Right atrium auricular region (tissue), 2 donors: ENCODE measurements around the gene AGPAT3. TPM values are rescaled to one million over a fixed set of nuclear protein-coding genes. Genes with fewer than 3 reads are reported as not detected.

Experiments used
- DNase-seq: peaks from one replicate; pipeline ENCODE4 v3.0.0-alpha.2; 2019; ENCODE audit warnings: low spot score
- H3K27ac ChIP-seq, 2 donors: fragments of 200-600 bp; sonication (generic); 1 replicate in 1 of 2; 2 replicates in 1 of 2; pipeline ENCODE4 v1.5.1; 2016 to 2019
- H3K27me3 ChIP-seq, 2 donors: fragments of 200-600 bp; sonication (generic); one replicate each; pipeline versions ENCODE4 v1.5.1 to v1.6.0; 2017 to 2019
- H3K36me3 ChIP-seq: fragments of 200-600 bp; sonication (generic); one replicate; pipeline ENCODE4 v1.5.1; 2016
- H3K4me1 ChIP-seq, 2 donors: fragments of 200-600 bp; sonication (generic); one replicate each; pipeline versions ENCODE4 v1.5.1 to v1.6.0; 2017 to 2019
- H3K4me3 ChIP-seq, 2 donors: fragments of 200-600 bp; sonication (generic); 1 replicate in 1 of 2; 2 replicates in 1 of 2; pipeline ENCODE4 v1.5.1; 2017 to 2019; ENCODE audit warnings: mild to moderate bottlenecking in 1 of 2, moderate library complexity in 1 of 2
- H3K9me3 ChIP-seq, 2 donors: fragments of 200-600 bp; sonication (generic); one replicate each; pipeline ENCODE4 v1.5.1; 2019
- total RNA-seq, 2 donors: library from RNA; depleted of rRNA; stranded (reverse); fragments of >200 nt; gene quantifications; one replicate each; pipeline ENCODE4 v1.1.0, GENCODE V29; 2016
- TF ChIP-seq, protein P1 (sequence below), 2 donors: fragments of 200-600 bp; sonication (generic); IDR thresholded peaks; one replicate each; pipeline ENCODE4 v1.5.1; 2019; ENCODE audit warnings: antibody characterized with exemption in 2 of 2

The AGPAT3 gene
- total RNA-seq, 2 donors from 2014 or later, result 41.3 to 42.5 TPM

DNA sequence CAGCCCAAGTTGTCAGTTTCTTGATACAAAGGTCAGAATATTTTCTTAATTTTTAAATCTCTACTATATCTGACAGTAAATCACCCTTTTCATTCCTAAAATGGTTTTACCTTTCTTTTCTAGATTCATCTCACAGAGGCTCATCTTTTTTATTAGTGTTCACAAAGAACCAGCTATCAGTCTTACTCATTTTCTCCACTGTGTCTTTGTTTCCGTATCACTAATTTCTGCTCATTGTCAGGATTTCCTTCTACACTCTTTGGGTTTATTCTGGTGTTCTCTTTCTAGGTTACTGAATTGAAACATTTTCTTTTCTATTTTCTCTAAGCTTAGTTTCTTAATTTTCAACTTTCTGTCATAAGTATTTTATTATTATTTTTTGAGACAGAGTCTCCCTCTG, 8.7 kb downstream of the AGPAT3 start:
- Histone ChIP-seq H3K36me3 (no peaks in the 10 kb centered on the region), H3K4me1 (peaks cover 0 to under 1% of the 10 kb centered on the region in 2 donors), H3K9me3 (no peaks in the 10 kb centered on the region), H3K27me3 (no peaks in the 10 kb centered on the region), H3K4me3 (no peak overlapping the region), H3K27ac (no peak overlapping the region)
- DNase-seq, result no peak
- TF ChIP-seq, protein P1, sequence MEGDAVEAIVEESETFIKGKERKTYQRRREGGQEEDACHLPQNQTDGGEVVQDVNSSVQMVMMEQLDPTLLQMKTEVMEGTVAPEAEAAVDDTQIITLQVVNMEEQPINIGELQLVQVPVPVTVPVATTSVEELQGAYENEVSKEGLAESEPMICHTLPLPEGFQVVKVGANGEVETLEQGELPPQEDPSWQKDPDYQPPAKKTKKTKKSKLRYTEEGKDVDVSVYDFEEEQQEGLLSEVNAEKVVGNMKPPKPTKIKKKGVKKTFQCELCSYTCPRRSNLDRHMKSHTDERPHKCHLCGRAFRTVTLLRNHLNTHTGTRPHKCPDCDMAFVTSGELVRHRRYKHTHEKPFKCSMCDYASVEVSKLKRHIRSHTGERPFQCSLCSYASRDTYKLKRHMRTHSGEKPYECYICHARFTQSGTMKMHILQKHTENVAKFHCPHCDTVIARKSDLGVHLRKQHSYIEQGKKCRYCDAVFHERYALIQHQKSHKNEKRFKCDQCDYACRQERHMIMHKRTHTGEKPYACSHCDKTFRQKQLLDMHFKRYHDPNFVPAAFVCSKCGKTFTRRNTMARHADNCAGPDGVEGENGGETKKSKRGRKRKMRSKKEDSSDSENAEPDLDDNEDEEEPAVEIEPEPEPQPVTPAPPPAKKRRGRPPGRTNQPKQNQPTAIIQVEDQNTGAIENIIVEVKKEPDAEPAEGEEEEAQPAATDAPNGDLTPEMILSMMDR (IDR thresholded peaks at IDR 0.05), result no peak

DNA sequence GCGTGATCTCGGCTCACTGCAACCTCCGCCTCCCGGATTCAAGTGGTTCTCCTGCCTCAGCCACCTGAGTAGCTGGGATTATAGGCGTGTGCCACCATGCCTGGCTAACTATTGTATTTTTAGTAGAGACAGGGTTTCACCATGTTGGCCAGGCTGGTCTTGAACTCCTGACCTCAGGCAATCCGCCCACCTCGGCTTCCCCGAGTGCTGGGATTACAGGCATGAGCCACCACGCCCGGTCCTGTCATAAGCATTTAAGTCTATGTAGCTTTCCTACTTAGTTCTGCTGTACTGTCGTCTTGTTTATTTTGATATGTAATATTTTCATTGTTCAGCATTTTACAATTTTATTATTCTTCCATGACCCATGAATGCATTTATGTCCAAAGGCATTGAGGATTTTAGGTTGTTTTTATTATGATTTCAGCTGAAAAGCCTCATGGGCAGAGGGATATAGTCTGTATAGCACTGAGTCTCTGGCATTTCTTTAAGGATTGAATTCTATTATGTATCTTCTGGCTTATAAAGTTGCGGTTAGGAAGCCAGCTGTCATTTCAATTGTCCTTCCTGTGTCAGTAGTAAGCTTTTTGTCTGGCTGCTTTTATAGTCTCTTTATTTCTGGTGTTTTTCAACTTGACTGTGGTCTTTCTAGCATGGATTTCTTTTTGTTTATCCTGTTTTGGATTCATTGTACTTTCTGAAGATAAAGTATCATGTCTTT, 9.2 kb downstream of the AGPAT3 start:
- Histone ChIP-seq H3K9me3 (no peaks in the 10 kb centered on the region), H3K36me3 (no peaks in the 10 kb centered on the region), H3K4me1 (no peaks in the 10 kb centered on the region), H3K27ac (no peak overlapping the region), H3K27me3 (no peaks in the 10 kb centered on the region), H3K4me3 (no peak overlapping the region)
- TF ChIP-seq, protein P1 (IDR thresholded peaks at IDR 0.05), result no peak
- DNase-seq, result no peak

DNA sequence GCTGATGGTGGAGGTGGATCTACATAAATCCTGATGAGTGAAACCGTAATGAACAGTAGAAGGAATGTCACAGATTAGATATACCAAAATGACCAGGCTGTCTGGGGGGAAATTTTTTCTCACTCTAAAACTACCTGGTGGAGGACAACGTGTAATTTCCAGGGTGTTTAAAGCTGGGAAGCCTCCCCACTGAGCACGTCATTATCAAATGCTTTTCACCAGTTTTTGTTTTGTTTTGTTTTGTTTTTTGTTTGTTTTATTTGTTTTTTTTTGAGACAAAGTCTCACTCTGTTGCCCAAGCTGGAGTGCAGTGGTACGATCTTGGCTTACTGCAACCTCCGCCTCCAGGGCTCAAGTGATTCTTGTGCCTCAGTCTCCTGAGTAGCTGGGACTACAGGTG, 11.6 kb downstream of the AGPAT3 start:
- peaks cover 0 to 21% of the 10 kb centered on the region in 2 donors for H3K4me1 ChIP-seq

DNA sequence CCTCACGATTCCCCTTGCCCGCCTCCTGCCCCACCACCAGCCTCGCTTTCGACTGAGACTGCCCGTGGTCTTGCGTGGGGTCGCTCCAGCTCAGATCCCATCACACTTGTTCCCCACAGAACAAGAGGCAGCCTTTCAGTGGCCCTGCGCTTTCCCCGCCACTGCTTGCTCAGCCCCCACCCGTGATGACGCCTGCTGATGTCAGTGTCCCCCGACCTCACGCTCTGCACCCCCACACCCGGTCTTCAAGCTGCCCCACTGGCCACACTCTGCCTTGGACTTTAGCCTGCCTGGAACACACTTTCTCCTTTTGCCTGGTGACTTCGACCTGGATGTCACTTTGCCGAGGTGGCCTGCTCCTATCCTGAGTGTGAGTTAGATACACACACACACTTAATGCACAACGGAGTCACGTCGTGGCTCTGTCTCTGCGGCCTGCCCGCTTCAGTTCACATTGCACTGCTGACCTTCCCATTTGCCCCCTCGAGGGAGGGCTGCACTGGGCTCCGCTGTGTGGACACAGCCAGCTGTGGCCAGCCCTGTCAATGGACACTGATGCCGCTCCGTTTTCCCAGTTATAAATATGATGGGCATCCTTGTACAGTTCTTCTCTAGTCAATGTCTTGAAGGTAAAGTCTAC, 13.0 kb downstream of the AGPAT3 start:
- H3K9me3 ChIP-seq, result no peaks in the 10 kb centered on the region
- no peak overlapping the region for H3K4me3 ChIP-seq
- H3K4me1 ChIP-seq, result peaks cover 0 to 21% of the 10 kb centered on the region in 2 donors
- no peaks in the 10 kb centered on the region for H3K27me3 ChIP-seq
- TF ChIP-seq, protein P1 (IDR thresholded peaks at IDR 0.05), result no peak
- H3K36me3 ChIP-seq, result no peaks in the 10 kb centered on the region
- no peak for DNase-seq
- no peak overlapping the region for H3K27ac ChIP-seq

More for the DNA sequence above, 11.6 kb downstream of the AGPAT3 start:
- Histone ChIP-seq H3K9me3 (no peaks in the 10 kb centered on the region), H3K36me3 (no peaks in the 10 kb centered on the region), H3K27me3 (no peaks in the 10 kb centered on the region), H3K4me3 (no peak overlapping the region), H3K27ac (no peak overlapping the region)
- TF ChIP-seq, protein P1 (IDR thresholded peaks at IDR 0.05), result no peak
- DNase-seq, result no peak

DNA sequence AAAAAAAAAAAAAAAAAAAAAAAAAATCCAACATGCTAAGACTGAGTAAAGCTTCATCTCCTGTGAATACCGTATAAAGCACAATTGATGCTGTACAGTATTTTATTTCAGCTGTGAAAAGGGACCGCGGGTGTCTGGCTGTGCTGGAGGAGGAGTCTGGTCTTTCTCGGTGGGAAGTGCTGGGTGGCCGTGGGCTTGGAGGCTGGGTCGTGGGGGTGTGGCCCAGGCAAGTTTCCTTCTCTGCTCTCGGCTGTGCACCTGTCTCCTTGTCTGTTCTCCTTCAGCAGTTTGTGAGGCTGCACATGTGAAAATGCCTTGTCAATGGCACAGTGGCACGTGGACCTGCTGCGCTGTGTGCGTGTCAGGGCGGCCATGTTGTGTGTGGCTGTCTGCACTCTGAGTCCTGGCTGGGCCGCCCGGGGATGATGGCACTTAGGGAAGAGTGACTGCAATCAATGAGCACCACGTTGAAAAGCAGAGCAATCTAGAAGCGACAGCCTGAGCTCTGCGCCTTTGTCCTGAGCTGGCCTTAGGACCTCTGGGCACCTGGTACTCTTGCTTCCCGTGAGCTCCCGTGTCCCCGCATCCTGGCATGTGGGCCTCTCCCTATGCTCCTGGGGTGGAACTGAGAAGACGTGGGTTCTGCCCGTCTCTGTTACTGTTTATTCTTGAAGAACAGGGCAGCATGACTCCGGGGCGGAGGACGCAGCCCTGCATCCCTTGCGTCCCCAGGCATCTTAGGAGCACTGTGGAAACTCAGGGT, 14.5 kb downstream of the AGPAT3 start:
- TF ChIP-seq, protein P1 (IDR thresholded peaks at IDR 0.05), result no peak
- Histone ChIP-seq H3K9me3 (no peaks in the 10 kb centered on the region), H3K4me1 (peaks cover 0 to 33% of the 10 kb centered on the region in 2 donors), H3K4me3 (no peak overlapping the region), H3K27ac (peak overlapping the region in 1 of 2 donors; percentile 13), H3K27me3 (no peaks in the 10 kb centered on the region), H3K36me3 (no peaks in the 10 kb centered on the region)
- DNase-seq, result no peak
